HAP-1 (cell line): ENCODE measurements around the gene UQCR10.

Experiments used
- DNase-seq, 2 experiments: peaks; one replicate each; pipeline ENCODE4 v3.0.0-alpha.2; 2016 to 2020; ENCODE audit warnings: low spot score in 2 of 2
- H3K27me3 ChIP-seq: fragments of 250-450 bp; sonication (Bioruptor Pico); 2 replicates; pipeline ENCODE4 v1.5.1; 2020; ENCODE audit warnings: low read depth, mild to moderate bottlenecking, moderate library complexity
- H3K36me3 ChIP-seq: fragments of 250-450 bp; sonication (Bioruptor Pico); replicated peaks from 2 replicates; pipeline ENCODE4 v1.5.1; 2020; ENCODE audit warnings: mild to moderate bottlenecking
- H3K4me1 ChIP-seq: fragments of 250-450 bp; sonication (Bioruptor Pico); 2 replicates; pipeline ENCODE4 v1.5.1; 2020; ENCODE audit warnings: mild to moderate bottlenecking
- H3K4me3 ChIP-seq: fragments of 250-450 bp; sonication (Bioruptor Pico); 2 replicates; pipeline ENCODE4 v1.5.1; 2020; ENCODE audit warnings: mild to moderate bottlenecking, moderate library complexity
- H3K9me3 ChIP-seq: fragments of 250-450 bp; sonication (Bioruptor Pico); 2 replicates; pipeline ENCODE4 v1.5.1; 2020; ENCODE audit warnings: mild to moderate bottlenecking, moderate library complexity
- in situ Hi-C: fragments of 300-500 bp; cut with MboI; formaldehyde crosslinking; loops from 3 replicates; pipeline ENCODE4 v1.14.3; 2020; ENCODE audit warnings: low sequenced_read_pairs, inconsistent platforms, mixed read lengths

The UQCR10 gene

GRCh38 chr22:29787371-29787980 is 20.3 kb downstream of the UQCR10 start:
- in situ Hi-C loops = no loop called here
- DNase-seq = no peak
- Histone ChIP-seq H3K36me3 (peaks cover 46% of the 10 kb centered on the region), H3K4me1 (no peaks in the 10 kb centered on the region), H3K9me3 (no peaks in the 10 kb centered on the region), H3K27me3 (no peaks in the 10 kb centered on the region), H3K4me3 (no peak overlapping the region)

- in situ Hi-C loops = no loop called here
- Histone ChIP-seq H3K9me3 (no peaks in the 10 kb centered on the region), H3K4me1 (no peaks in the 10 kb centered on the region), H3K4me3 (no peak overlapping the region), H3K36me3 (peaks cover 55% of the 10 kb centered on the region), H3K27me3 (no peaks in the 10 kb centered on the region)
- DNase-seq = no peak
Measured at GRCh38 chr22:29788339-29789279, 21.4 kb downstream of the UQCR10 start.

- H3K4me1 ChIP-seq = no peaks in the 10 kb centered on the region
- no peak for DNase-seq
- no peaks in the 10 kb centered on the region for H3K27me3 ChIP-seq
- H3K4me3 ChIP-seq = no peak overlapping the region
- no peaks in the 10 kb centered on the region for H3K9me3 ChIP-seq
- in situ Hi-C loops = no loop called here
- peaks cover 55% of the 10 kb centered on the region for H3K36me3 ChIP-seq
Measured at GRCh38 chr22:29790061-29790460, 22.9 kb downstream of the UQCR10 start.

- in situ Hi-C loops = no loop called here
- Histone ChIP-seq H3K4me3 (no peak overlapping the region), H3K36me3 (peaks cover 59% of the 10 kb centered on the region), H3K4me1 (no peaks in the 10 kb centered on the region), H3K27me3 (no peaks in the 10 kb centered on the region), H3K9me3 (no peaks in the 10 kb centered on the region)
- DNase-seq = no peak
Measured at GRCh38 chr22:29793396-29793795, 26.2 kb downstream of the UQCR10 start.

- no peaks in the 10 kb centered on the region for H3K9me3 ChIP-seq
- no peak overlapping the region for H3K4me3 ChIP-seq
- no peaks in the 10 kb centered on the region for H3K27me3 ChIP-seq
- DNase-seq = no peak
- in situ Hi-C loops = no loop called here
- H3K36me3 ChIP-seq = peaks cover 58% of the 10 kb centered on the region
- H3K4me1 ChIP-seq = no peaks in the 10 kb centered on the region
Measured at GRCh38 chr22:29795663-29796062, 28.5 kb downstream of the UQCR10 start.

GRCh38 chr22:29797351-29797750 is 30.2 kb downstream of the UQCR10 start:
- Histone ChIP-seq H3K4me3 (no peak overlapping the region), H3K36me3 (peaks cover 53% of the 10 kb centered on the region), H3K9me3 (no peaks in the 10 kb centered on the region), H3K4me1 (no peaks in the 10 kb centered on the region), H3K27me3 (no peaks in the 10 kb centered on the region)
- no peak for DNase-seq
- in situ Hi-C loops = no loop called here

GRCh38 chr22:29798318-29798717 is 31.1 kb downstream of the UQCR10 start:
- Histone ChIP-seq H3K27me3 (no peaks in the 10 kb centered on the region), H3K36me3 (peaks cover 52% of the 10 kb centered on the region), H3K9me3 (no peaks in the 10 kb centered on the region), H3K4me1 (no peaks in the 10 kb centered on the region), H3K4me3 (no peak overlapping the region)
- in situ Hi-C loops = no loop called here
- no peak for DNase-seq

- Histone ChIP-seq H3K4me1 (no peaks in the 10 kb centered on the region), H3K4me3 (no peak overlapping the region), H3K9me3 (no peaks in the 10 kb centered on the region), H3K27me3 (no peaks in the 10 kb centered on the region), H3K36me3 (peaks cover 55% of the 10 kb centered on the region)
- in situ Hi-C loops = no loop called here
- no peak for DNase-seq
Measured at GRCh38 chr22:29798801-29799200, 31.6 kb downstream of the UQCR10 start.

GRCh38 chr22:29799217-29799680 is 32.1 kb downstream of the UQCR10 start:
- H3K4me1 ChIP-seq = no peaks in the 10 kb centered on the region
- no peak for DNase-seq
- no peak overlapping the region for H3K4me3 ChIP-seq
- in situ Hi-C loops = no loop called here
- H3K9me3 ChIP-seq = no peaks in the 10 kb centered on the region
- peaks cover 60% of the 10 kb centered on the region for H3K36me3 ChIP-seq
- no peaks in the 10 kb centered on the region for H3K27me3 ChIP-seq

- no peak for DNase-seq
- in situ Hi-C loops = no loop called here
- no peaks in the 10 kb centered on the region for H3K9me3 ChIP-seq
- H3K4me3 ChIP-seq = no peak overlapping the region
- H3K36me3 ChIP-seq = peaks cover 79% of the 10 kb centered on the region
- H3K27me3 ChIP-seq = no peaks in the 10 kb centered on the region
- no peaks in the 10 kb centered on the region for H3K4me1 ChIP-seq
Measured at GRCh38 chr22:29801153-29801552, 34.0 kb downstream of the UQCR10 start.

- Histone ChIP-seq H3K36me3 (peaks cover 83% of the 10 kb centered on the region), H3K4me1 (no peaks in the 10 kb centered on the region), H3K27me3 (no peaks in the 10 kb centered on the region), H3K9me3 (no peaks in the 10 kb centered on the region), H3K4me3 (no peak overlapping the region)
- in situ Hi-C loops = no loop called here
- DNase-seq = no peak
Measured at GRCh38 chr22:29801796-29802195, 34.6 kb downstream of the UQCR10 start.

- H3K4me1 ChIP-seq = no peaks in the 10 kb centered on the region
- no peak overlapping the region for H3K4me3 ChIP-seq
- peaks cover 88% of the 10 kb centered on the region for H3K36me3 ChIP-seq
- DNase-seq = no peak
- no peaks in the 10 kb centered on the region for H3K27me3 ChIP-seq
- in situ Hi-C loops = no loop called here
- H3K9me3 ChIP-seq = no peaks in the 10 kb centered on the region
Measured at GRCh38 chr22:29803190-29803589, 36.0 kb downstream of the UQCR10 start.

- Histone ChIP-seq H3K4me1 (no peaks in the 10 kb centered on the region), H3K4me3 (no peak overlapping the region), H3K9me3 (no peaks in the 10 kb centered on the region), H3K27me3 (no peaks in the 10 kb centered on the region), H3K36me3 (peaks cover 79% of the 10 kb centered on the region)
- in situ Hi-C loops = no loop called here
- DNase-seq = no peak
Measured at GRCh38 chr22:29804985-29805384, 37.8 kb downstream of the UQCR10 start.

- in situ Hi-C loops = no loop called here
- H3K4me1 ChIP-seq = no peaks in the 10 kb centered on the region
- H3K4me3 ChIP-seq = no peak overlapping the region
- H3K27me3 ChIP-seq = no peaks in the 10 kb centered on the region
- H3K36me3 ChIP-seq = peaks cover 73% of the 10 kb centered on the region
- DNase-seq = no peak
- no peaks in the 10 kb centered on the region for H3K9me3 ChIP-seq
Measured at GRCh38 chr22:29806196-29806595, 39.0 kb downstream of the UQCR10 start.
